Stimulated activated CD8-positive, alpha-beta memory T cell treated with anti-CD3 and anti-CD28 coated beads, Interleukin-12 subunit alpha, Interleukin-12 subunit beta, amount 100 ng/mL, for 24 hours (primary cell): Measurements from ENCODE around the gene LTBR.

ENCODE experiments used
- DNase-seq: peaks from one replicate; pipeline ENCODE4 v3.0.0-alpha.2; 2020; ENCODE audit errors: extremely low read depth

The LTBR gene

GRCh38 chr12:6368906-6369525, 14.9 kb upstream of the LTBR start:
- no peak for DNase-seq

- no peak for DNase-seq
Measured at GRCh38 chr12:6369916-6370575, 13.9 kb upstream of the LTBR start.

DNA sequence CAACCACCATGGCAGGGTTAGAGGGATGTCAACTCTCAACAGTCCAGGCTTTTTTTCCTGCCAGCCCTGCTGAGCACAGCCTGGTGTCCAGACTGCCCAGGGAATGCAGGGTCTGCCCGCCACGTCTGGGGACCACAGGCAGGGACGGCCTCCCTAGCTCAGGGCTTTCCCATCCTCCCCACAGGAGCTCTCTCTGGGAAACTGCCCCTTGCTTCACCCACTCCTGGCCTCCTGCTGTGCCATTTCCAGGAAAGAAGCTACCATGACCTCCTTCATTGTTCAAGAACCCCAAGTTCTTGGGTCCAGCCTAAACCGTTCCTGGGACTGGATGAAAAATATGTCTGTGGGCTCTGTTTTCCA, 13.4 kb upstream of the LTBR start:
- DNase-seq, result no peak

DNA sequence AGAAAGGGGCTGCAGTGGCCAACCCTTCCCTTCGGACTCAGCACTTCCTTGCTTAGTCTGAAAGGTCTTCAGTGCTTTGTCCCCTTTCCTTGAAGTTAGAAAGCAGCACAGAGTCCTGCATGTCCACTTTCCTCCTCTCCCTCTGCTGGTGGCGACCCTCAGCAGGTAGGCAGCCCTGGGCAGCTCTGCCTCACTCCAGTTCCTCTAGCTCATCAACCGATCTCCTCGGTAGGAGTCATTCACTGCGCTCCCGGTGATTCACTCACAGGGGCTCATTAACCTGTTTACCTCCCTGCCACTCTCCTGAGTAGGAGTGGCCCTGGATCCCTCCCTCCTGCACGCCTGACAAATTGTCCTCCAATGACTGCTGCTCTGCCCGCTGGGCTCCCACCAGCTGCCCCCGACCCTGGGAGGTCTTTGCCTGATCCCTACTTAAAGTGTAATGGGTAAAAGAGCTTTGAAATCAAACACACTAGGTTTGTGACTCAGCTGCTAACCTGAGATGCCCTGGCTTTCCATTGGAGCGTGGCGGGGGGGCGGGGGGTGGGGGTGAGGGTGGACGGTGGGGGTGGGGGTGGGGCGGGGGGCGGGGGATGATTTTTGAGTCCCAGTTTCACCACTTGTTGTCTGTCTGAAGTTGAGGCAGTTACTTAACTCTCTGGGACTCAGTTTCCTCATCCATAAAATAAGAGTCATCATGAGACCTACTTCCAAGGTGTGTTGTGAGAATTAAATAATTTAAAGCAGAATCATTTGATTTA, 12.8 kb upstream of the LTBR start:
- no peak for DNase-seq

DNA sequence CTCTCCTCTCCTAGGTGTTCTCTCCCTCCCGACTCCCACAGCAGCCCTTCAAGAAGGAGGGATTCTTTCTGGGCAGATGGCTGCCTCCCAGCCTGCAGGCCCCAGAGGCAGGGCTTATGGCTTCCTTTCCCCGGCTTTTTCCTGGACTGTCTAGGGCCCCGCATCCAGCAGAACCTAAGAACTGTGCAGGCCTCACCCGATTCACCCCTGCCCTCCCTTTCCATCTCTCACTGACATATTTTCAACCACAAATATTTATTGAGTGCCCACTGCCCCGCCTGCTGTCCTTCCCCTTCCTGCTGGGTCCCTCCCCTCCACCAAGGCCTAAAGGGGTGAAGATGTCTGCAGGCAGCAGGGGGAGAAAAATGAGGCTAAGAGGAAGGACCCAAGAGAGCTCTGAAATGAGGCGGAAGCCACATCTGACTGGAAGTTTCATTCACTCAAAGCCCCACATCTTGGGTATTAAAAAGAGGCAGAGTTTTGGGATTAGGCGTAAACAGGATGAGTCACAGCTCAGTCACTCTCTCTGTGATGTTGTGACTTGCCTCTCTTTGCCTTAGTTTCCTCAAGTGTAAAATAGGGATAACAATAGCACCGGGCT, 11.5 kb upstream of the LTBR start:
- no peak for DNase-seq

GRCh38 chr12:6373022-6373787, 10.8 kb upstream of the LTBR start:
- DNase-seq, result no peak

- DNase-seq, result no peak
Measured at GRCh38 chr12:6374028-6374785, 9.8 kb upstream of the LTBR start.

DNA sequence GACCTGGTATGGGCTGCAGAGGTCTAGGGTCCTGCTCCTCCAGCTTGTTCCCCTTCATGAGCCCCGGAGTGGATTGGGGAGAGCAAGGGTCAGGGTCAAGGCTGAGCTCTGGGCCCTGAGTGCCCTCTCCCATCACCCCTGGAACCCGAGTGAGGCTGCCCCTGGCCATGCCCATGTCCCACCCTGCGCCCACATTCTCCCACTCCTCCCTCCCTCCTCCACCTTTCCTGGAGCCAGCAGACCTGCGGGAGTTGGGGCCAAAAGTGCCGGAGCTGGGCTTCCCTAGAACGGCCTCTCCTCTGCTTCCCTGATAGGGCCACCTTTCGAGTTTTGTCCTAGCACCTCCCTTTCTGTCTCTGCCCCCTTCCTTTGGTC, 9.2 kb upstream of the LTBR start:
- DNase-seq, result no peak

- DNase-seq, result no peak
Measured at GRCh38 chr12:6375269-6376078, 8.5 kb upstream of the LTBR start, which contains the start of gene SCNN1A. Gene SCNN1A, minus strand, starts transcription at chr12:6375563. Its CDS starts 780 bp downstream, at chr12:6374783.

- no peak for DNase-seq
Measured at GRCh38 chr12:6376079-6376869, 7.7 kb upstream of the LTBR start.

- no peak for DNase-seq
Measured at GRCh38 chr12:6376870-6377666, 6.9 kb upstream of the LTBR start.

DNA sequence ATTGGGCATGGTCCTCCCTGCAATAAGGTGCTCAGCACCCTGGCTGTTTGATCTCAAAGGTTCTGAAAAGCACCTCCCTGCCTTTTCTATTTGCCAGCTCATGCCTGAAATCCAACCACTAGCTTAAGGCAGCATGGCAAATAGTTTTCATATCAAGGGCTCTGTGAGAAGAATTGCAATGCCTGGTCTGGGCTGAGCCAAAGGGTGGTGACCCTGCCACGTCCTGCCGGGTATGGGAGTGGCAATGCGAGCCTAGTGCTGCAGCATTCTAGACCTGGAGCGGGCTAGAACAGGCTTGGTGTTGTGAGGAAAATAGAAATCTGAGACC, 6.3 kb upstream of the LTBR start:
- no peak for DNase-seq

GRCh38 chr12:6378709-6379472, 5.1 kb upstream of the LTBR start:
- DNase-seq, result no peak

DNA sequence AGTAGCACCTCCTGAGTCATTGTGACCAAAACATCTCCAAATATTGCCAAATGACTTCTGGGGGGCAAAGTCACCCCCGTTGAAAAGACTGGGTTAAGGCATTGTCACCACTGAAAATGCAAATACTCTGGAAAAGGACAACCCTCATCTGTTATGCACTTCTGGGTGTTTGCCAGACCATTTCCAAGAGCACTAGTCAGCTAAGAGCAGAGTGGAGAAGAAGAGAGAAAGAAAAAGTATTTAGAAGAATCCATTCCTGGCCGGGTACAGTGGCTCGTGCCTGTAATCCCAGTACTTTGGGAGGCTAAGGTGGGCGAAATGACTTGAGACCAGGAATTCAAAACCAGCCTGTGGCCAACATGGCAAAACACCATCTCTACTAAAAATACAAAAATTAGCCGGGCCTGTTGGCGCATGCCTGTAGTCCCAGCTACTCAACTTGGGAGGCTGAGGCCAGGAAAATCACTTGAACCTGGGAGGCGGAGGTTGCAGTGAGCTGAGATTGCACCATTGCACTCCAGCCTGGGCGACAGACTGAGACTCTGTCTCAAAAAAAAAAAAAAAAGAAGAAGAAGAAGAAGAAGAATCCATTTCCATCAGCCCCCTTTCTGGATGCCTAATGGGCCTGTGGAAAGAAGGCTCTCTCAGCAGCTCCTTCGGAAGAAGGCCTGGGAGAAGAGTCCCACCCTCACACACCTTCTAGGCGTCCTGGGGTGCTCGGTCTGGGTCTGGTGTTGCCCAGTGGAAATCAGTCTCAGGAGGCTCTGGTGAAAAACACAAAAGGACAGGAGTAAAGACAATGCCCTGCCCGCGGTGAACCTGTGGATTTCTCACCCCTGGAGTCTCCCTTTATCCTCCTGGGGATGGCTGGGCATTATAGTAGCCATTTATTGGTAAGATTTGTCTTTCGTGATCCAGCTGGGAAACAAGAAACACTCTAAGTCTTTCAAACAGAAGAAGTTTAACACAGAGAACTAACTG, 3.5 kb upstream of the LTBR start:
- no peak for DNase-seq

DNA sequence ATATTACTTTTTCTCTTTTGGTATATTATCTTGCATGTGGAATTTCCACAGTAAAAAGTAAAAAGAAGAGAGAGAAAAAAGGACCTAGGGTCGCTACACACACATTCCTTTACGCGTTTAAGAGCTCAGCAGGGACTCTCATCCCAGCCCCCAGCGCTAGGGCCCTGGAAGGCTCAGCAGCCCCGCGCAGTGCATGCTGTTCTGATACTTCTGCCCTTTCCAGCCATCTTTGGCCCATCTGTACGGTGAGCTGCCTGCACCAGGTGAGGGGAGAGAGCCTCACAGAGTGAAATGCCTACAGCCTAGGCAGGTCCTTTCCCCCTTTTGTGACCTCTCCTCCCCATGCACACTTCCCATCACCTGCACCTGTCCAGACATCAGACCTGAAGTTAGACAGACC, 1.6 kb upstream of the LTBR start:
- DNase-seq, result no peak

DNA sequence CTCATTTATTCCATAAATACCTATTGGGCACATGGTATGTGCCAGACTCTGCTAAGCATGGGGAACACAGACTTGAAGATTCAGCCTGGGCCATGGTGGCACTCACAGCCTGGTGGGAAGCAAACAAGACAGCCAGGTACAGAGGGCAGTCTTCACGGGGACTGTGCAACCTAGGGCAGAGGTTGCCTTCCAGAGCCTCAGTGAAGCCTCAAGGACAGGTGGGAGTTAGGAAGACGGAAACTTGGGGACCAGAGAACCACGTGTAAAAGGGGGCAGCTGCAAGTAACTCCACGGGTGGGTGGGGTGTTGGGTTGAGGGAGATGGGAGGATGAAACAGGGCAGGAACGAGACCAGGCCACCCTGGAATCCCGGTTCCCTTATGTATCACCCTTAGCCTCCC, 980 bp upstream of the LTBR start:
- DNase-seq, result no peak
